HS-27A (cell line): ENCODE results near the gene PTPN2.
"Not testable (repeated sequence)": the region's sequence is repeated elsewhere in the genome, so short reads cannot be mapped to it uniquely, and the experiment has no call there.

Experiments
- DNase-seq: peaks from one replicate; pipeline ENCODE4 v3.0.0-alpha.2; 2012; ENCODE audit warnings: low read depth, missing footprints

PTPN2 gene

DNA sequence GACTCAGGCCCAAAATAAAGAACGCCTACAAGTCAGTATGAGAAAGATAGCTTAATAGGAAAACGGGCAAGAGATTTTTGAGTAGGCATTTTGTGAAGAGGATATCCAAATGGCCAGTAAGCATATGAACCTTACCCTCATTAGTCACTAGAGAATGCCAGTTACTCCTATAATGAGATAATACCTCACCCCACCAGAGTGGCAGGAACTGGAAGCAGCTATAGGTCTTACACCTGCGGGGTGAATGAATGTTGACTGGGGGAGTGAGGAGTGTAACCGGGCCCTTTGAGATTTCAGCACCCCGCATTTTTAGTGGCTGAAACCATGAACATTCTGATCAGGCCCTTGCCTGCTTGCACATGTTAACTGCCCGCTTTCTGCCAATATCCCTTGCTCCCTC is 7.5 kb upstream of the PTPN2 start:
- no peak for DNase-seq

DNA sequence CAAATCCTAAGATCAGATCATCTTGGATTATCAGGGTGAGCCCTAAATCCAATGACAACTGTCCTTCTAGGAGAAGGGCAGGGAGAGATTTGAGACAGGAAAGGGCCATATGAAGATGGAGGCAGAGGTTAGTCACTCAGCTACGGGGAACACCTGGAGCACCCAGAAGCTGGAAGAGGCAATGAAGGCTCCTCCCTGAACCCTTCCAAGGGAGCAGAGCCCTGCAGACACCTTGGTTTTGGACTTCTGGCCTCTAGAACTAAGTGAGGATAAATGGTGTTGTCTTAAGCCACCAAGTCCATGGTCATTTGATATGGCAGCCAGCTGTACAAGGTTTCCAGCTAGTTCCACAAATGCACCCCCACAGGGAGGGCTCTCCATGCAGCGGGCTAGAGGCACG is 6.9 kb upstream of the PTPN2 start:
- no peak for DNase-seq

GRCh38 chr18:12886498-12887126 is 2.6 kb upstream of the PTPN2 start:
- DNase-seq: no peak

GRCh38 chr18:12885500-12885899 is 1.5 kb upstream of the PTPN2 start:
- DNase-seq: no peak

GRCh38 chr18:12884406-12885323 is 628 bp upstream of the PTPN2 start:
- DNase-seq: no peak

DNA sequence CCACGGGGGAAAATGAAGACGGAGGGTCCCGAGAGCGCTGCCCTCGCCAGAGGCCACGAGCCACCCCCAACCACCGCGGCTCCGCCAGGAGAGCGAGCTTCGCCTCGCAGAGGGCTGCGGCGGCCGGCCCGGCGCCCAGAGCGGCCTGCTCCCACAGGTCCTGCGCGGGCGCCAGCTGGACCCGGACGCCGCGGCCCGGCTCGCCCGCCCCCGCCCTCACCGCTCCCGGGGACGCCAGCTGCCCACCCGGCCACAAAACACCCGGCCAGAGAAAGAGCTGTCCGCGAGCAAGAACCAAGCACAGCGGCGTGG is 709 bp downstream of the PTPN2 start:
- no peak for DNase-seq

DNA sequence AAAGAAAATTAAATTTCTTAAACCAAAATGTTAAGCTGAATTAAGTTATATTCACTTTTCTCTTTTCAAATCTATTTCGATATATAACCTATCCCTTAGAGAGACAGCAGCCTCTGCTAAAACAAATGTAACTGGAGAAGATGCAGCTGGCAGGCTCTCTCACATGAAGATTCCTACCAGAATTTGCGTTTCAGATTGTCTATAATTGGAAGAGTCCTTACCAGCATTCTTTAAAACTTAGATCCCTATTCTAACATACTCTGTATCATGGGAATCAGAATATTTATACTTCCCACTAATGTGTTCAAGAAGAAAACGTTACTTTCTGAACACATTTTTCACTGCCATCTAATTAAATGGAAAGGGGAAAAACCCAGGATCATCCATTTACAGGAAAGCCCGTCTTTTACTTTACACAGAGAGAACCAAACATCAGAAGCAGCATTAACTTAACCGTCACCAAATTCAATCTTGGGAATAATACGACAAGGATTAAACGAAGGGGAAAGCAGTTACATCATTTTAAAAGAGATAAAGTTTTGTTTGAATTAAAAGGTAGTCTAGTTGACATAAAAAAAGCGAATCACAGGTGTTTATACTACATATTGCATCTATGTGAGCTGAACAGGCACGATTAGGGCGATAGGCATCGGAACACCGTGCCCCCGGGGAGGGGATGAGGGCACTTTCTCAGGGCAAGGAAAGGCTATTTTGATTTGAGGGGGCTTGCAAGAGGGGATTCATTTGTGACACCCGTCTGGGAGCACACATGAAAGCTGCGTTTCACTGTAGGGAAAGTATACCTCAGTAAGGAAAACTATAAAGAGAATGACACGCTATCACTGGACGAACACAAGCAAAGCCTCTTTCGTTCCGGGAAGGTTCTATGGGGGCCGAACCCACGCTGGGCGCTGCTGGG is 1.3 kb downstream of the PTPN2 start:
- no peak for DNase-seq

- no peak for DNase-seq
Measured at GRCh38 chr18:12880541-12880910, 3.5 kb downstream of the PTPN2 start.

GRCh38 chr18:12879840-12880540 is 4.0 kb downstream of the PTPN2 start:
- DNase-seq: no peak

- DNase-seq: not testable (repeated sequence)
Measured at GRCh38 chr18:12874992-12875391, 9.0 kb downstream of the PTPN2 start.

DNA sequence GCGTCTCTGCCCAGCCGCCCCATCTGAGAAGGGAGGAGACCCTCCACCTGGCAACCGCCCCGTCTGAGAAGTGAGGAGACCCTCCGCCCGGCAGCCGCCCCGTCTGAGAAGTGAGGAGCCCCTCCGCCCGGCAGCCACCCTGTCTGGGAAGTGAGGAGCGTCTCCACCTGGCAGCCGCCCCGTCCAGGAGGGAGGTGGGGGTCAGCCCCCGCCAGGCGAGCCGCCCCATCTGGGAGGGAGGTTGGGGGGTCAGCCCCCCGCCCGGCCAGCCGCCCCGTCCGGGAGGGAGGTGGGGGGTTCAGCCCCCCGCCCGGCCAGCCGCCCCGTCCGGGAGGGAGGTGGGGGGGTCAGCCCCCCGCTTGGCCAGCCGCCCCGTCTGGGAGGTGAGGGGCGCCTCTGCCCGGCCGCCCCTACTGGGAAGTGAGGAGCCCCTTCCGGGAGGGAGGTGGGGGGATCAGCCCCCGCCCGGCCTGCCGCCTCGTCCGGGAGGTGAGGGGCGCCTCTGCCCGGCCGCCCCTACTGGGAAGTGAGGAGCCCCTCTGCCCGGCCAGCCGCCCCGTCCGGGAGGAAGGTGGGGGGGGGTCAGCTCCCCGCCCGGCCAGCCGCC is 10.0 kb downstream of the PTPN2 start:
- DNase-seq: not testable (repeated sequence)

GRCh38 chr18:12872408-12872807 is 11.6 kb downstream of the PTPN2 start:
- no peak for DNase-seq

DNA sequence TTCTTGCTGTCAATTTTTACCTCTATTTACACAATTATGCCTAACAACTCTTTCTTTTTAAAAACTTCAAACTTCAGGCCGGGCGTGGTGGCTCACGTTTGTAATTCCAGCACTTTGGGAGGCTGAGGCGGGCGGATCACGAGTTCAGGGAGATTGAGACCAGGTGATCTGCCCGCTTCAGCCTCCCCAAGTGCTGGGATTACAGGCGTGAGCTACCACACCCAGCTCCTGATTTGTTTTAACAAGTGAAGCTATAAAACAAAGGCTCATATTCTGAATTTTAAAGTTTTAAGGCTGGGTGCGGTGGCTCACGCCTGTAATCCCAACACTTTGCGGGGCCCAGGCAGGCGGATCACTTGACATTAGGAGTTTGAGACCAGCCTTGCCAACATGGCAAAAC is 15.5 kb downstream of the PTPN2 start:
- no peak for DNase-seq

DNA sequence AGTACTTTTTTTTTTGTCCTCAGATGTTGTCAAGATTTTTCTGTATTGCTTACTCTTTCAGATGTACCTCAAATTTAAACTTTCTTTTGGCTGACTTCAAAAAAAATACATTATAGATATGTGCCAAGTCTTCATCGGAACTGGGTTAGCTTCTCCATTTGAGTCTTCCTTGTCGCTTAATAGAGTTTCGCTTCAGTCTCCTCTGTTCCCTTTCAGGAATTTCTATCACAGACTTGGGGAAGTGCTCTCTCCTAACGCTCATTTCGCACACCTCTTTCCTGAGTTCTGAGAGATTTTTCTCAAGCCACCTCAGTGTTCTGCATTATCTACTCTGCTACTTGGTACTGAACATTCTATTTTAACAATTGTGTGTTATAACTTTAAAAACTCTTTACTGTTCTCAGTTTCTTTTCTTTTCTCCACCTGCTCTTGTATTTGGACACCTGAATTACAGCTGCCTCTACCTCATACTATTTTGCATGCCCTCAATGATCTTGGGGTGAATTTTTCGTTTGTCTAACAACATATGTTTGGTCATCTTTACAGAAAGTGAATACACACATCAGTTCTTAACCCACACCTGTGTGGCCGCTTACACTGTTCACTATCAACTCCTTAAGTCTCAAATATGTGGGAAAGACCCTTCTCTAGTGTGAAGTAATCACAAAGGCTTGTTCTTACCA is 16.5 kb downstream of the PTPN2 start:
- DNase-seq: no peak

- no peak for DNase-seq
Measured at GRCh38 chr18:12863687-12864216, 20.3 kb downstream of the PTPN2 start.

DNA sequence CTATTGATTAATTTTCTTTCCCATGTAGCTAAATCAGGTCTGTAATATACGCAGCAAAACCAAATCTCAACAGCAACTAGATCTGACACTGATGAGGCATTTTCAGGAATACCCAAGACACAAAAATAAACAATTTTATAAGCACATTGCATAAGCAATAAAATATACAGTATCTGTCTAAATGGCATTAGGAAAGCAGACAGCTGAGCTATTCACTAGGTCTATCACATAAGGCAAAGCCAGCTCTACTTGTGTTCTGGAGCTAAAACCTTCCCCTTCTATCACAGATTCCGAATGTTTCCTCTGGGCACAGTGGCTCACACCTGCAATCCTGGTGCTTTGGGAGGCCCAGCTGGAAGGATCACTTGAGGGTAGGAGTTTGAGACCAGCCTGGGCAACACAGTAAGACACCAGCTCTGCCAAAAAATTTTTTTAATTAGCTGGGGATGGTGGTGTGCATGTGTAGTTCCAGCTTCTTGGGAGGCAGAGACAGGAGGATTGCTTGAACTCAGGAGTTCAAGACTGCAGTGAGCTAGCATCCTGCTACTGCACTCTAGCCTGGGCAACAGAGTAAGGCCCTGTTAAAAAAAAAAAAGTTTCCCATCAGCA is 21.1 kb downstream of the PTPN2 start:
- no peak for DNase-seq

GRCh38 chr18:12862467-12862866 is 21.6 kb downstream of the PTPN2 start:
- DNase-seq: no peak

GRCh38 chr18:12861637-12862036 is 22.4 kb downstream of the PTPN2 start:
- DNase-seq: no peak

- DNase-seq: no peak
Measured at GRCh38 chr18:12860530-12860929, 23.5 kb downstream of the PTPN2 start.

DNA sequence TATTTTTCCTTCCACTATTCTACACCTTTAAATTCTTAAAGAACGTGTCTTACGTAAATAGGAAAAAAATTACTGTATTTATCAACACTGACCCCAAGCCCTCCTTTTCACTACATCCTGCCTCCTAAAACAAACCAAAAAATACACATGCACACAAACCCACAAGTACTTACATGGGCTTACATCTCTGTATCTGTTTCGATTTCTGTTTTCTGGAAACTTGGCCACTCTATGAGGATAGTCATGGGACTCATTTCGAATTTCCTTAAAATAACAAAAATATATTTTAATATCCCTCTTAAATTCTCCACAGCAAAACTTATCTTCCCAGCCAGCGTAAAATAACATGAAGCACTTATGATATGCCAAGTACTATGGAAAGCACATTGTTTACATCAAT is 25.0 kb downstream of the PTPN2 start:
- no peak for DNase-seq
